NCI-H2227 (cell line): ENCODE data around the gene UBTF.
"Not testable (repeated sequence)": the region's sequence is repeated elsewhere in the genome, so short reads cannot be mapped to it uniquely, and the experiment has no call there.

Experiments used
- DNase-seq: peaks from one replicate; lab custom pipeline; 2025; ENCODE audit not compliant: unreplicated experiment; lab: John Stamatoyannopoulos, UW

The UBTF gene

DNA sequence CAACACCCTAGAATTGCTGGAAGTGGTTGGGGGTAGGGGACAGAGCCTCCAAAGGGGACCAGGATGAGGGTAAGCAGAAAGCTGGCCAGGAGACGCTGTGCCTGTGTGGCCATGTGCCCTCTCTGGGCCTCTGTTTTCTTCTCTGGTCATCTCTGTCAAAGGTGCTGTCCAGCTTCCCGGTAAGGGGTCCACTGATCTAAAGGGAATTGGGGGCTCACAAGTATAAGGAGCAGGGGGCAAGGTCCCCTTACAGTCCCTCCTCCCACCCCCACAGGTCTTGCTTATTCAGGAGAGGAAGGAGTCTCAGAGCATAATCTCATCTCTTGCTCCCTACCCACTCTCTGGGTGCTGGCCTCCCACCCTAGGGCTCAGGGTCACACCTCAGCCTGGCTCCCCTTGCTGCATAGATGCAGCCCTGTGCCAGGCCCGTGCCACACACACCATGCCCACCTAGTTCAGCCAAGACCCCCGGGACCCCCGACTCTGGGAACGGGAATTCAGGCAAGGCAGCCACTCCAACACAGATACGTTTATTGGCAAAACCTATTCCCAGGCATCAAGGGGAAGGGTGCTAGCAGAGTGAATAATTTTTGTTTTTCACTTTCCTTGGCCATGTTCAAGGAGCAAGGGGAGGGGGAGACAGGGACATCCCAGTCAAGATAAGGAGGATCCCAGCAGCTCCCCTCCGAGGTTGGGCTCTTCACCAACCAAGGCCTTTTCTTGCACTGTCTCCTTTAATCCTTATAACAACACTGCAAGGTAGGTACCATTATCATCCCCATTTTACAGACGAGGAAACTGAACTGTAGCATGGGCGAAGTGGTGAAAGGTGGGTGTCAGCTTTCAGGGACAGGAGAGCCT, 28.6 kb upstream of the UBTF start:
- DNase-seq = no peak

GRCh38 chr17:44247440-44247841, 28.0 kb upstream of the UBTF start:
- no peak for DNase-seq

DNA sequence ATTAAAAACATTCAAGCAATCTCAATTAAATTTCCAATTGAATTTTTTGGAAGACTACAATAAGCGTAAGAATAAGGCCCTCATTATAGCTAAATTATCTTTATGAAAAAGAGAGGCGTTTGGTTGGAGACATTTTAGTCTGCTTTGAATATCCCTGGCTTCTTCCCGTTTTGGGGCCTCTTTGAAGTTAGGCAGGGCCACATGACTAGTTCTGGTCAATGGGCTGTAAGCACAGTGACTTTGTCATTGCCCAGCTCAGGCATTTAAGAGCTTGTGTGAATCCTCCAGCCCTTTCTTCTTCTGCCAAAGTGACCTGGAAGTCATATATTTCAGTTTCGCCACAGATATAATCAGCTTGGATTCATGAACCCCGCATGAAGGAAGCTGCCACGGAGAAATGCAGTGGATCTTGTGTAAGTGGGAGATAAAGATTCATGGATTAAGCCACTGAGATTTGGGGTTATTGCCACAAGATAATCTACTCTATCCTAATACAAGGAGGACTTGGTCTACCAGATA, 21.7 kb upstream of the UBTF start:
- no peak for DNase-seq

DNA sequence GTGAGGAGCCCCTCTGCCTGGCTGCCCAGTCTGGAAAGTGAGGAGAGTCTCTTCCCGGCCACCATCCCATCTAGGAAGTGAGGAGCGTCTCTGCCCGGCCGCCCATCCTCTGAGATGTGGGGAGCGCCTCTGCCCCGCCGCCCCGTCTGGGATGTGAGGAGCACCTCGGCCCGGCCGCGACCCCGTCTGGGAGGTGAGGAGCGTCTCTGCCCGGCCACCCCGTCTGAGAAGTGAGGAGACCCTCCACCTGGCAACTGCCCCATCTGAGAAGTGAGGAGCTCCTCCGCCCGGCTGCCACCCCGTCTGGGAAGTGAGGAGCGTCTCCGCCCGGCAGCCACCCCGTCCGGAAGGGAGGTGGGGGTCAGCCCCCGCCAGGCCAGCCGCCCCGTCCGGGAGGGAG, 18.4 kb upstream of the UBTF start:
- not testable (repeated sequence) for DNase-seq

- DNase-seq = no peak
Observed at GRCh38 chr17:44236444-44236991, 17.0 kb upstream of the UBTF start.

GRCh38 chr17:44235583-44235936, 16.1 kb upstream of the UBTF start:
- no peak for DNase-seq

GRCh38 chr17:44233582-44233981, 14.1 kb upstream of the UBTF start:
- no peak for DNase-seq

DNA sequence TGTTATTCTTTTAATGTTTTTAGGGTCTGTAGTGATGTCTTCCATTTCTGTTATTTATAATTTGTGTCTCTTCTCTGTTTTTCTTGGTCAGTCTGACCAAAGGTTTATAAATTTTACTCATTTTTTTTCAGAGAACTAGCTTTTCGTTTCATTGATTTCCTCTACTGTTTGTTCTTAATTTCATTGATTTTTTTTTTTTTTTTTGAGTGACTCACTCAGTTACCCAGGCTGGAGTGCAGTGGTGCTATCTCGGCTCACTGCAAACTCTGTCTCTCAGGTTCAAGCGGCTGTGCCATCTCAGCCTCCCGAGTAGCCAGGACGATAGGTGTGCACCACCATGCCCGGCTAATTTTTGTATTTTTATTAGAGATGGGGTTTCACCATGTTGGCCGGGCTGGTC, 12.6 kb upstream of the UBTF start:
- DNase-seq = no peak

DNA sequence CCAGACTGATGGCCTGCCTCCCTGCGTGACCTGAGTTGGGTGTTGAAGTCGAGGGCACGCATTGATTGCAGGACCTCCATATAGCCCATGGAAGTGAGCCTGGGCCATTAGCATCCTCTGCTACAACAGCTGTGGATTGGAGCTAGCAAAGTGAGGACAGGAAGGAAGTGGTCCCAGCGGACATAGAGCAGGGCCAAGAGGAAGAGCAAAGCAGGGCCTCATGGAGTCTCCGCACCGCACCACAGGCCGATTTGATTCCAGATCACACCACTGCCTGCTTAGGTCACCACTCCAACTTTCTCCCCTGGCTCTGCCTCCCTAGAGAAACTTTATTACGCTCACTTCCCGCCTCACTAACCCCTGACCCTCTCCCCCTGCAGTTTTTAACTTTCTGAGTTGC, 10.7 kb upstream of the UBTF start:
- no peak for DNase-seq

DNA sequence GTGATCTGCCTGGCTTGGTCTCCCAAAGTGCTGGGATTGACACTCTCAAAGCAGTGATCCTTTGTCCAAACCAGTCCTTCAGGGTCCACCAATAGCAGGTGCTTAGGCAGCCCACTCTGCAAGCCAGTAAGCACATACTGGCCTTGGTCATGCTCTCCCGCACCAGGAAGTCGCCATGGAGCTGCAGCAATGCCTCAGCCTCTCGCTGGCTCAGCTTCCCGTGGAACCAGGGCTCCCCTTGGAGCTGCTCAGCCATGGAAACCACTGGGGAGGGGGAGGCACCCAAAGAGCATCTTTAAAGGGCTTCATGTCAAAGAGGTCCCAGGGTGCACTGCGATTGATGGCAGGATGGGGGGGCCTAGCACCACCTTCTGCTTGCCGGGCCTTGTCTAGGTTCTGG, 9.6 kb upstream of the UBTF start:
- DNase-seq = no peak

DNA sequence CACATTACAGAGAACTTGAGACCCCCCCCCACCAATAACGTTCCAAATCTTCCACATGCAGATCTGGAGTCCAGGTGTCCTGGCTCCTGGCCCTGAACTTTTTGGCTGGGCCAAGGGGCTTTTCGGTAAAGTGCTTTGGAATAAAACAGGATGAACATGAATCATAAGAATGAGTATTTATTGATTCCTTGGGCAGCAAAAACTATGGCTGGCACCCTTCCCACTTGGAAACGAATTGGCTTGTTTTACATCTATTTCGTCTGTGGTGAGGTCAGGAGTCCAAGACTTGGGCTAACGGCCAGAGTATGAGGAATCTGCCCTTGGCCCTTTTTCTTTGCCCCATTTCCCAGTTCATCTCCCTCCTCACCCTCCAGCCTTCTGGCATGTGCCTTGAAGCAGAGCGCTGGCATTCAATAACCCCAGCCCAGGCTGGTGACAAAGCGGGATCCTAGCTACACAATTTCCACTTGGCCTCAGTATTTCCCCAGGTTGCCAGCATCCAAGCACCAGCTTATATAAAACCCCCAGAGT, 4.1 kb upstream of the UBTF start:
- DNase-seq = no peak

DNA sequence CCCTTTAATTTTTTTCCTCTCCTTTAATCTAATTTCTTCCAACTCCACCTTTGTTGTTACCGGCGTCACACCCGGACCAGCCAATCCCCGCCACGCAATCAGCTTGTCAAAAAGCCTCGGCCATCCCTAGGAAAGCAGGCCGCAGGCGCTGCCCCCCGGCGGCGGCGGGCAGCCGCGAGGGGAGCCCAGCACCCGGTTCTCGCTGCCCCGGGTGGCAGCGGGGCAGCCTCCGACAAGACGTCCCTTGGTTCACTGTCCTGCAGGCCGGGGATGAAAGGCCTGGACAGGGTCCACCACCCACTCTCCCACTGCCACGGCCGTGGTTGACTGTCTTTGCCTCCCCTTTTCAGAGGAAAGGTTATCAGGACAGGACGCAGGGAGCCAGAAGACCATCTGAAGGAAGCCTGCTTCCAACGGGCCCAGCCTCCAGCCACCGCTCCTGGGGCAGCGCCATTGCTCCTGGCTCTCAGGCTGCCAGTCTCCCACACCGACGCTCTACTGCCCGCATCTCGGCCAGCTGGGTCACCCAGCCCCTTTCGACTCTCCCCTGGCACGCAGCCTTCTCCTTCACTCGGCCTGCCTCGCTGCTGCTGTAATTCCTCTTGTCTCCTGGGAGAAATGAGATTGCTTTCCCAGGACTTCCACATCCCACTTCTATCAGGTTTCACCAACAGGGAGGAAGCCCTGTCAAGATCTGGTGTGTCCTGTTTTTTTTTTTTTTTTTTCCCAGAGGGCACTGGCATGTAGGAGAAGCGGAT, 2.8 kb upstream of the UBTF start:
- DNase-seq = peak; percentile 88

DNA sequence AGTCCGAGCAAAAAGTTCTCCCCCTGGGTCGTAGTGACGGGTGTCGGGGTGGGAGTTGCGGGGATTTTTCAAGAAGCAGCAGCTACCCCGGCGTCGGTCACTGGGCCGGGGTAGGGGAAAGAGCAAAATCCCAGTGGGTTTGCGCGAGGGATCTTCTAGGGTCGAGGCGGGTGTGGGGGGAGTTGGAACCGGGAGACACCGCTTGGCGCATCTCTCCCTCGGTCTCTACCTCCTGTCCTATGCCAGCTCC, 2.3 kb upstream of the UBTF start:
- no peak for DNase-seq

DNA sequence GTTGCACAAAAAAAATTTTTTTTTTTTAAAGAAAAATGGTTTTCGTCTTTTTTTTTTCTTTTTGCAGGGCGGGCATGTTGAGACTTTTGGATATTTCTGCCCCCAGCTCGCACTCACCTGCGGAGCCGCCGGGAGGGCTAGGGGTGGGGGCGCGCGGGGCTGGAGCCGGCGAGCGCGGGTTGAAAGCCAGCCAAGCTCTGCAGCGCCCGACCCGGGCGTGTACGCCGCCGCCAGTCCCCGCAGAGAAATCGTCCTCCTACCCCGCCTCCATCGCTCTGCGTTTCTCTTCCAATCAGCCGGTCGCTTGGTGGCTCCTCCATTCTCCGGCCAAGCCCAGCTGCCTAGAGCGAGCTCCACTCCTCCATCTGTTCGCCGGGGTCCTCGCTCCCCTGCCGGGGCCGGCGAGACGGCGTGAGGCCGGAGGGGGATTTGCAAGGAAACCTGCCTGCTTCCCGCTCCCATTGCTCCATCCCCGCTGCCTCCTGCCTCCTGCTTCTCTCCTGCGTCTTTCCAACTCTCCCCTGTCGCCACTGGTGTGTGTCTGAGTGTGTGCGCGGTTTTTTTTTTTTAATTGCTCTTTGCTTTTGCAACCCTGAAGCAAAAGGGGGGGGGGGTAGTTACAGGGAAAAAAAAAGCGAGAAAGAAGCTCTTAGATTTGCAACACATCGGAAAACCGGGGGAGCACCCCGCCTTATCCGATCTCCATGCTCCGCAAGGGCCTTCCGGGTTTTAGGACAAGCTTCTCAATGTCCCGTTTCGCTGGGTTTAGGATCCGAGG, 1.8 kb upstream of the UBTF start:
- peak; percentile 85 for DNase-seq

DNA sequence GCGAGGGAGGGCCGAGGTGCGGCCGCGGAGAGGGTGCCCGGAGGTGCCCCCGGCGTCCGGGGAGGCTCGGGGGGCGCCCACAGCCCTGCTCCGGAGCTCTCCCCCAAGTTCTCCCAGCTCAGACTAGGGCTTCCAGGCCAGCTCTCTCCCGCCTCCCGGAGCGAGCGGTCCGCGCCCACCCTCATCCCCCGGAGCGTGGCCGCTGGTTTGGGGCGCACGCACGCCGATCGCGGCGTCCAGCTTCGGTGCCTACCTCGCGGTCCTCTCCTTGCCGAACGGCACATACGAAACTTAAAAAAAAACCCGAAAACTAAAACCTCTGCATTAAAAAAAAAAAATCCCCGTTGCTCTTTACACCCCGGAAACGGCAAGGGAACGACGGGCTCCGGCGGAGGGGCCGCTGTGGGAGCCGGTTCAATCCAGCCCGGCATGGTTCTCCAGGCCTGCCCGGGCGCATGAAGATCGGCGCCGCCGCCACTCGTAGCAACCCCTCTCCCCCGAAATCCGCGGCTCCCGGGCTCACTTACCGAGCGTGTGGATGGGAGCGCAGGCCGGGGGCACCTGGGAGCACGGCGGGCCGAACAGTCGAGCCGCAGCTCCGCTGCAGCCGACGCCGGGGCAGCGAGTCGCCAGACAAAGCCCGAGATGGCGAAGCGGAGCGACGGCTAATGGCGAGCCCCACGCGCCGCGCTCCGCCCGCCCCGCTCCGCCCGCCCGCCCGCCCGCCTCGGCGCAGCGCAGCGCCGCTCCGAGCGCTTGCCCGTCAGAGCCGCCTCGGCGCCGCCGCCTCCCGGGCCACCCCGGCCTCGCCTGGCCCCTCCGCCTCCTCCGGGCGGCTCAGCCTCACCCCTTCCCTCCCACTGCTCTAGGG, 973 bp upstream of the UBTF start:
- DNase-seq = peak; percentile 70

DNA sequence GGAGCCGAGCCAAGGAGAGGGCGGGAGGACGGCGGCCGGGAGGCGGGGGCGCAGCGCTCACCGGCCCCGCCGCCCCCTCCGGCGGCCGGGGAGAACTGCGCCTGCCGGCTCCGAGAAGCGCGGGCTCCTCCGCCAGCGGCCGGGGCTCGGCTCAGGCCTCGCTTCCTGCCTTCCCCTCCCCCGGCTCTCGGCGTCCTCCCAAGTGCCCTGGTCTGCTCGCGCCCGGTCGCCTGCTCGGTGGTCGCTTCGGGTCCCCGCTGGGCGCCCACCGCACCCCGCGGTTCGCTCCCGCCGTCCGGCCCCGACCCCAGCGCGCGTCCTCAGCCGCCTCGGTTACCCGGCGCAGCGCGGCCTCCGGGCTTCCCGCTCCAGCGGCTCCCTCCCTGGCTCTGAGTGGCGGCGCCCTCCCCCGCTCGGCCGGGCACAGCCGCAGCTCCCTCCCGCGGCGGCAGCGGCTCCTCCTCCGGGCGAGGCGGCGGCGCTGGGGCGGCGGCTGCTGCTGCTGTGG, 313 bp downstream of the UBTF start:
- DNase-seq = peak; percentile 81

DNA sequence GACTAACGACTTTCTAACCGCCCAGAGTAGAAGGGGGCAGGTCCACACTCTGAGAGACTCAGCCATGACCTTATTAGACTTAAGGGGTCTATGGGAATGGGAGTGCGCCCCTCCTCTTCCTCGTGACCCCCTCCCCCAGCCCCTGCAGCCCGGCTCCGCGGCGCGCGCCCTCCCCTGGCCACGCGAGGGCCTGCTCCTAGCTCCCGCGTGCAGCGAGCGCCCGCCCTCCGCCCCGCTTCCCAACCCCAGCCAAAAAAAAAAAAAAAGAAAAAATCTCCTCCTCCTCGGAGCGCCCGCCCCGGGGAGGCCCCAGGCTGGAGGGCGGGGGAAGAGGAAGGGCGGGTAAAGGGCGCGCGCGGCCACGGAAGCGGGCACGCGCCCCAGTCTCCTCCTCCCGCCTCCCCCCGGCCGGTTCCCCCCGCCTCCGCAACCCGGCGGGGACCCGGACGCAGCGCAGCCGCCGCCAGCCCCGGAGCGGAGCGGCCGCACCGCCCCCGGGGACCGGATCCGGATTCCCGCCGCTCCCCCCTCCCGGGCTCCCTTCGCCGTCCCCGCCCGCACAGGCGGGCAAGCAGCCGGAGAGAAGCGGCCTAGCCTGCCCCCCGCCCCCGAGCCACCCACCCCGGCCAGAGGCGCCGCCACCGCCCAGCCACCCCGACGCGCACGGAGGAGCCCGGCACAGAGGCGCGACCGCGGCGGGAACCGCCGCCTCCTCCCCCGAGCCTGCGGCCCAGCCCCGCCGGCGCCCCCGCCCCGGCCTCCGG, 949 bp downstream of the UBTF start:
- DNase-seq = peak; percentile 96

DNA sequence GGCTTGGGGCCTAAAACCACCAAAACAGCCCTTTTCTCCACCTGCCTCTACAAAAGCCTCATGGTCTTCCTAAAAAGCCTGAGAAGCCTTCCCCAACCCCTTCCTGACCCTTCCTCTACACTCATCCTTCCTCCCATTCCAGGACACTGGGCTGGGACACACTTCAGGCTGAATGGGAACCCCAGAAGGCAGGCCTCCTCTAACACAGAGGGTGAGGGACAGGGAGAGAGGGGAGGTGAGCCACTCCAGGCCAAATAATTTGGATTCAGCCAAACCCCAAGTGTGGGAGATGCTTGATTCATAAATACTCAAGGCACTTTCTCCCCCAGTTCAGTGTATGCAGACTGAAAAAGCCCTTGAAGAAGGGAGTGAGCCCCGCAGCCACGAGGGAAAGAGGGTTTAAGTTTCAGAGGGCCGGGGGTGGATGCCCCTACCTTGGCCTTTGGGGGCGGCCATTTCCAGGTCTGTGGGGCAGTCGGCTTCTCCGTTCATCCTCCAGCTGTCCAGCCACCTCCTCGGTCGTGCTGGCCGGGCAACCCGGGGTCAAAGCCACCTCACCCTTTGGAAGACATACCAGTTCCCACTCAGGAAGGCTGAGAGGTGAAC, 1.6 kb downstream of the UBTF start:
- DNase-seq = no peak

GRCh38 chr17:44216694-44217093, 2.8 kb downstream of the UBTF start:
- DNase-seq = no peak
